HG03108 (cell line): ENCODE results near the gene KRT14.
"Not testable (repeated sequence)": the region's sequence is repeated elsewhere in the genome, so short reads cannot be mapped to it uniquely, and the experiment has no call there.

Source experiments
- ATAC-seq: cut with Tn5 transposase; IDR thresholded peaks from one replicate; pipeline ENCODE4 v1.9.1; 2021; ENCODE audit warnings: moderate library complexity; ENCODE audit not compliant: unreplicated experiment

KRT14 gene

DNA sequence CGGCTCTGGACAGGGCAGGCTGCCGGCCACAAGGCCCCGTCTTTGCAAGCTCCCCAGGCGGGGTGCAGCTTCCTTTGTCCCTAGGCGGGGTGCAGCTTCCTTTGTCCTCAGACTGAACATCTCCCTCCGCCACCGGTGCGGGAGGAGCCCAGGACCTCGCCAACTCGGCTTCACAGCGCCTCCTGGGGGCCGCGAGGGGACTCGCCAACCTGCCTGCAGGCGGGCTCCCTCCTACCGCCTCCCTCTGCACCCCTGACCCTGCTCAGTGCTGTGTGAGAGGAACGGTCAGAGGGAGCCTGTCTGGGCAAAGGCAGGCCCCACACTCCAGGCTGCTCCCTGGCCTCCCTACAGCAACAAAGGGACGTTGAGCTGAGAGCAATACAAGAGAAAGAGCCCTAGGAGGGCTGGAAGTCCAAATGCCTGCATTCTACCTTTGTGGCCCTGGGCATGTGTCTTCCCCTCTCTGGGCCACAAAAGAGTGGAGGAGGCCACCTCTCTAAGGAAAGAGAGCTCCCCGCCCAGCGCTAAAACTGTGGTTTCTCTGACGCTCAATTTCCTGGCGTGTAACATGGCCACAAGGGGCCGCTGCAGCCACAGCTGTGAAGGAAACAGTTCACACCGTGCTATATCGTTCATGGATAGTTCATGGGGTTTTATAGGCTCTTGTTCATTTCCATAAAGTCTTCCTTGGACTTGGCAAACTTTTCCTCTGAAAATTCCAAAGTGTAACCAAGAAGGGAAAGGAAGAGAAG lies 37.7 kb downstream of the KRT14 start:
- no peak for ATAC-seq

GRCh38 chr17:41547921-41548843 lies 38.5 kb downstream of the KRT14 start:
- no peak for ATAC-seq

GRCh38 chr17:41547378-41547841 lies 39.3 kb downstream of the KRT14 start:
- ATAC-seq: no peak

DNA sequence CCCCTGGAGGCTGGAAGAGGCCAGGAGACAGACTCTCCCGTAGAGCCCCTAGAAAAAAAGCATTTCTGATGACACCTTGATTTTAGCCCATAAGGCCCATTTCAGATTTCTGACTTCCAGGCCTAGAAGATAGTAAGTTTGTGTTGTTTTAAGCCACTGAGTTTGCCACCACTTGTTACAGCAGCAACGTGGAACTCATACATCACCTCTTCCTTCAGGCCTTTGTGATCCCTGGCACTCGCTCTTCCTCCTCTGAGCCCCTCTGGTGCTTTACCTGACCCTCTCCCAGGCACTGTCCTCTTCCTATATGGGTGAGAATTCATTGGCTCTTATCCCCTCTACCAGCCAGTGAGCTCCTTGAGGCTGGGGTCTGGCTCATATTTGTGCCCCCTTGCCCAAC lies 39.9 kb downstream of the KRT14 start:
- ATAC-seq: no peak

- no peak for ATAC-seq
Observed at GRCh38 chr17:41545829-41546410, 40.8 kb downstream of the KRT14 start.

DNA sequence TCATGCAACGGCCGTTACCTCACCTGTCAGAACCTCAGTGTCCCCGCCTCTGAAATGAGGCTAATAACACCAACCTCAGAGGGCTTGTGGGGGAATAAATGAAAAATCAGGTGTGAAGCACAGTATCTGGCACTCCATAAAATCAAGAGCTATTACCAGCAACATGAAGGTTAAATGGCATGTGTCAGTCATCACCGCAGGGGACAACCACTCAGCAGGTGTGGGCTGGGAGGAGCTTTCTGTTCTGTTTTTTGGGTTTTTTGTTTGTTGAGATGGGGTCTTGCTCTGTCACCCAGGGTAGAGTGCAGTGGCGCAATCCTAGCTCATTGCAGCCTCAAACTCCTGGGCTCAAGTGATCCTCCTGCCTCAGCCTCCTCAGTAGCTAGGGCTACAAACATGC lies 41.8 kb downstream of the KRT14 start:
- ATAC-seq: no peak

DNA sequence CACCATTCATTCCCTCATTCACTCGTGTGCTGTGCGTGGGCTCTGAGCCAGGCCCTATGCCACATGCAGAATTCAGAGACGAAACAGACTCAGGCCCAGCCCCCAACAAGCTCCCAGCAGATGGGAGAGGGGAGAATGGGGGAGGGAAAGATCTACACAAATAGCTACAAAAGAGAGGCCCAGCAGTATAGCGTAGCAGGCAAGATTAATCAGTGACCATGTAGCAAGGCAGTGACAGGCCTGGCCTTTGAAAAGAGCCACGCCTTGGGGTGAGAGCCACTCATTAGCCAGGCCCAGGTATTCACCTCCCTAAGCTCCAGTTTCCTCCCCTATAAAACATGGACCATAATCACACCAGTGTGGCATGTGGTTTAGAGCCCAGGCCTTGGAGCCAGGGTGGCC lies 42.2 kb downstream of the KRT14 start:
- no peak for ATAC-seq

- ATAC-seq: not testable (repeated sequence)
Observed at GRCh38 chr17:41542786-41543185, 43.9 kb downstream of the KRT14 start.

DNA sequence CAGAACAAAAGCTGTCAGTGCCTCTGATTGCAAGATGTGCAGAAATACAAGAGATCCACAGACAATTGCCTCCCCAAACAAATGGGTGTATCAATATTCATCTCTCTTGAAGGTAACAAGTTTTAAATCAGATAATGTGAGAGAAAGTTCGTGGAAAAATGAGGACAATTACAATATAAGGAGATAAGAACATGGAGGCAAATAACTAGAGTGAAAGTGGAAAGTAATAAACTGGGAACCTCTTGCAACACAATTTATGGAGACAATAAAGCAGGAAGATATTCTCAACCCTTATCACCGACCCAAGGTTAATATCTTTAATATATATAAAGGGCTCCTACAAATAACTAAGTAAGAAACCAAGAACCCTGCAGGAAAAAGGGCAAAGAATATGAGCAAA lies 44.3 kb downstream of the KRT14 start:
- ATAC-seq: no peak

GRCh38 chr17:41540921-41541625 lies 45.6 kb downstream of the KRT14 start:
- ATAC-seq: no peak

DNA sequence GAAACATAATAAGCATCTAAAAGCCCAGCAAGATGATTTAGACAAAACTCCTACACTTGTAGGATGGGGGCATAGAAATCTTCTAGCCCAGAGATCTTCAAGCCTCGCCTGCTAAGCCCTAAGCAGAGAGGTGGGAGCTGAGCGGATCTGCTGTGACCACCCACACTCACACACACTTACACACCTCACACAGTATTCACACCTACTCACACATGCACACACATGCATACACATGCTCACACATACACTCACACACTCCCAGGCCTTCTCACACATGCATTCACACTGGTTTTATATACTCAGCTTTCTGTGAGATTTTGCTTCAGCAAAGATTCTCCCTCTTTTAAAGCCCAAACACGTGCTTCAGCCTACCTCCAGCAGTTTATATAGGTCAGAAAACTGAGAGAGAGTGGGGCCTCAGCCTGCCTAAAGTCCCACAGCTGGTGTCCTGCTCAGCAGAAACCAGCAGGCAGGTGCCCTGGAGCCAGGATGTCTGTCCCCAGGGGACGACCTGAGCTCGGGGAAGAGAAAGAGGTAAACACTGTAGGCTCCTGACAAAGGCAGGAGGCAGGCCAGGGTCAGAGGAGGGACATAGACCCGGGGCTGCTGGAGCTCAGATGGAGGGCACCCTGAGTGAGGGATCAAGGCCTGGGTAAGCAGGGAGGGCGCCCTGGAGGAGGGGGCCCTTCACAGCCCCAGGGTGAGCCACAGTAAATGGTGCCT lies 46.6 kb downstream of the KRT14 start:
- ATAC-seq: no peak

DNA sequence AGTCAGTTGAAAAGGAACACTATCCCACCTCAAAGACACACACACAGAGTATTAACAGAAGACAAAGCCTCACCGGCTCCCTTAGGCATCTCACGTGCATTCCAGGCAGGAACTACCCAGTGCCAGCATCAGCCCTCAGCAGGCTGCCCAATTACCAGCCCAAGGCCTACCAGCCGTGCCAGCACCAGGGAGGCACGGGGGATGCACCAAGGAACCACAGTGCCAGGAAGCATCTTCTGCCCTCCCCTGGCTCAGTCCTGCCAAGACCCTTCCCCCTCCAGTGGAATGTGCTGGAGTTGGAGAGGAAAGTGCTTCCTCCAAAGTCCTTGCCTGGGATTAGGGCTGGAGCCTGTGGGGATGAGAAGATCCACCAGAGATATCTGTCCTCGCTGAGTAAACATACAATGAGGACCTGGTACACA lies 47.6 kb downstream of the KRT14 start:
- no peak for ATAC-seq

DNA sequence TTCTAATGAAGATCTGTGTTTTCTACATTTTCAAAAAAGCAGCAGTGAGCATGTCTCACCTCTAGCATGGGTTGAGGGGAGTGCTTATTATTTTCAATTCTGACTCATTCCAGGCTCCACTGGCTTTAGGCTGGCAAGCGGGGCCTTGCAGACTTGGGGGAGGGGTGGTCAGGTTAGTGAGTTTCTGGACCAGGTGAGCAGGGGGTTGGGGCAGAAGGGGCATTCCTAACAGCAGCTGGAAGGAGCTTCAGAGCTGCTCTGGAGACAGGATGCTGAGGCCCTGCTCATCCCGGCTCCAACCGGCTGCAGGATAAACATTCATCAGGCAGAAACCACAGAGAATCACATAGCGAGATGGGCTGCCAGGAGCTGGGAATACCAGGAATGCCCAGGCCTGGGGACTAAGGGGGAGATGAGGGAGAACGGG lies 48.1 kb downstream of the KRT14 start:
- ATAC-seq: no peak

DNA sequence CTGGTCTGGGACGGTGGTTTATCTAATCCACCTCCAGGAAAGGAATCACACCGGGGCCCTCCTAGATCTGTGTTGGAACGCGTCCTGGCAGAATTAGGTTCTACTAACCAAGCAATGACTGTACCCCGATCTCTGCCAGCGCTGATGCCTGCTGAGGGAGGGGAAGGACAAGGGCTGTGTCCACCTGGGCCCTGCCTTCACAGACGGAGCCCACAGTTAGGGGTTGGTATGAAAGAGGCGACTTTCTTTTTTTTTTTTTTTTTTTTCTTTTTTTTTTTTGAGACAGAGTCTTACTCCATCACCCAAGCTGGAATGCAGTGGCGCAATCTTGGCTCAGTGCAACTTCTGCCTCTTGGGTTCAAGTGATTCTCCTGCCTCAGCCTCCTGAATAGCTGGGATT lies 48.7 kb downstream of the KRT14 start:
- no peak for ATAC-seq

GRCh38 chr17:41537614-41537954 lies 49.1 kb downstream of the KRT14 start:
- no peak for ATAC-seq

DNA sequence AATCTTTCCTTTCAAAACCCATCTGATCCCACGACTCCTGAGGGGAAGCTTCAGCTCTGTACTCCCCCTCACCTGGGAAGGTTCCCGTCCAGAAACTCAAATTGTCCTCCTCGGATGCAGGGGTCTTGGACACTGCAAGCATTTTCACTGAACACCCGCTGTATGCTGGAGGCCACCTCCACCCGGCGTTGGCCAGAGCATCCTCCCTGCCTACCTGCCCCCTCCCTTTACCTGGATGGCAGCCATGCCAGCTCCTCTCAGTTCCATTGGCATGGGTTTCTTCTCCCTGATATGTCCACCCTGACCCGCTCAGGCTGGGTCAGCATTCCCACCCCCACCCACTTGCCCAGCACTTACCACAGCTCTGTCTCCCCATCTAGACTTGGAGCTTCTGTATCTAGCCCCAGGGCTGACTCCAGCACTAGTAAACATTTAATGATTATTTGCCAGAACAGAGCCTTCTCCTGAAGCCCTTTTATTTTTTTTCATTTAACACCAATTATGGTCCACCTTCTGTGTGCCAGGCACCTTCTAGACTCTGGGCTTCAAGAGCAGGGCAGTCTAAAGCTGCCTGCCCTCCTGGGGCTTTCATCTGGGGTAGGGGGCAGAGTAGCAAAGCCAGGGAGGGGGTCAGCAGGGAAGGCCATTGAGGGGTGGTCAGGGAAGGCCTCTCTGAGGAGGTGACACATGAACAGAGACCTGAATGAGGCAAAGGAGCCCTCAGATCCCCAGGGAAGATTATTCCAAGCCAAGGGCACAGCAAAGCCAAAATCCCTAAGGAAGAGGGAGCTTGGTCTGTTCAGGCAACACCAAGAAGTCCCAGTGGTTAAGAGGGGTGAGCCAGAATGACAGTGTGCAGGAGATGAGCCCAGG lies 49.7 kb downstream of the KRT14 start:
- no peak for ATAC-seq

GRCh38 chr17:41535764-41536481 lies 50.8 kb downstream of the KRT14 start:
- no peak for ATAC-seq

- no peak for ATAC-seq
Observed at GRCh38 chr17:41534899-41535546, 51.7 kb downstream of the KRT14 start.
